HG02759 (cell line): ENCODE results near the gene BAZ2A.
"Not testable (repeated sequence)": the region's sequence is repeated elsewhere in the genome, so short reads cannot be mapped to it uniquely, and the experiment has no call there.

Experiments
- ATAC-seq: cut with Tn5 transposase; IDR thresholded peaks from one replicate; pipeline ENCODE4 v1.9.1; 2021; ENCODE audit warnings: mild to moderate bottlenecking, moderate library complexity; ENCODE audit not compliant: unreplicated experiment

The BAZ2A gene

DNA sequence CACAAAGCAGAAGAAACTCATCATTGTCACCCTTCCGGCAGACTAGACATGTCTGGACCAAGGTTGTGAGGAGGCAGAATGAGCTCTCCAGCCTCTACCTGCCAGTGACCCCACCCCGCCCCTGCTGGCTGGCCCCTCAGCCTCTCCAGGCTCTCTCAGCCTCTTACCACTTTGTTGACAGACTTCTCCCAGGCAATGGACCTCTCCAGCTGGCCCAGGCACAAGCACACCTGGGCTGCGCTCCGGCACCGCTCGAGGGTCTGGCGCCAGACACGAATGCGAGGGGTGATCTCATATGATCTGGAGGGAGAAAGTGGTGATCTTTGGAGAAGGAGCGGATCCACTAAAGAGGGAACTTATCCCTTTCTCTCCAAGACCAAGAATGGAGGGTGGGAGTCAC lies 30.3 kb downstream of the BAZ2A start:
- no peak for ATAC-seq

DNA sequence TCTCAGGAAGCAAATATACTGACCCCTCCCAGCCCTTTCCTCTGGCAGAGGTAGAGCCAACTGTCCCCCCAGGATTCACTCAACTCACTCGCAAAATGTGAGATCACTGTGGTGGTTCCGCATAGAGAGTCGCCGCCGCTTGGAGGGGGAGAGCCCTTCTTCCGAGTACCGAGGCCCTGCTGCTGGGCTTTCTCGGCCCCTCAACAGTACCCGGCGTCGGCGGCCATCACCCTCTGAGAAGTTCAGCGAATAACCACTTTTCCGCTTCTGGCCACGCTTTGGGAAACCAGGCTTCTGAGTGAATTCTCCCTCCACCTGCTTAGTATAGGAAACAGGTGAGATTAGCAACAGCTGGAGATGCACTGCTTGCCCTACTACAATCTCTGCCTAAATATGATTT lies 31.1 kb downstream of the BAZ2A start:
- no peak for ATAC-seq

DNA sequence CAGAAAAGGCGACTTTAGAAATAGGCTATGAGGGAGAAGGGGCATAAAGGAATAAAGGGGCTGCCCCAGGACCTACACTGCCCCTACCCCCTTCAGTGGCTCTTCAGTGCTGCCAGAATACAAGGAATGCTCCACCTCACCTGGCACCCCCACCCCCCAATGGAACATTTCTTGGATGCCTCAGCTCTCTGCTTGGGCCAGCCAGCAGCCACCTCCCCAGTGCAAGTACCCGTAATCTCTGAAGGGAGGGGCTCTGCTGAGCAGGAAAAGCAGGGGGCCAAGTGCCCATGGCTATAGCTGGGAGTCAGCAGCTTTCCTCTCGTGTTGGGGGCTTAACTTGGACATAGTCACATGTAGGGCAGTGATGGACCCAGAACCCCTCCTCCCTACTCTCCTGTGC lies 33.3 kb downstream of the BAZ2A start:
- ATAC-seq, result no peak

DNA sequence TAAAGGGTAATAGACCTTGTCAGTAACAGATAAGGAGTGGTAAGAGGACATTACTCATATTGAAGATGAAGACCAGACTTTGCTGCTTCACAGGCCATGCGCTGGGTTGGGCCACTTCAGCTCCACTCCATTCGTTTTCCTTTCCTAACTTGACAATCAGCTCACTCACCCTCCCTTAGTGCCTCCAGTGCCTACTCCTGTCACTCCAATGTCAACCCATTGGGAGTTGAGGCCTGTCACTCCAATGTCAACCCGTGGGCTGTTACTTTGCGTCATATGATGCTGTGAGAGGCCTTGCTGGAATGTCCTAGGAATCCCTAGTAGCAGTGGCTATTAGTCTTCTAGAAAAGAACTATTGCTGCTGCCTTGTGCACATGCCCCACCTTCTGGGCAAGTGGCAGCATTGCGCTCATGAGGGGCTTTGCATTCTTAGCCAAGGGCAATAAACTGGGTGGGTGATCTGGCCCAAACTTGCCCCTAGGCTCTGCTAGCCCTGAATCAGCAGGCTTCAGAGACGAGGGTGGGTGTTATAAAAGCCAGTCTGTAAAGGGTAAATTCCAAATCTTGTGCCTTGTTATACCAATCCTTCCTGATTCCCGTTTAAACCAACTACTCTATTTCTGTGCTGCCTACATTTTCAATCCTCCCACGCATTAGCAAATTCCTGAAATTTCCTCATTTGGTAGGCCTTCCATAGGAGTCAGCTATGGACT lies 36.1 kb downstream of the BAZ2A start:
- peak; percentile 42 for ATAC-seq

DNA sequence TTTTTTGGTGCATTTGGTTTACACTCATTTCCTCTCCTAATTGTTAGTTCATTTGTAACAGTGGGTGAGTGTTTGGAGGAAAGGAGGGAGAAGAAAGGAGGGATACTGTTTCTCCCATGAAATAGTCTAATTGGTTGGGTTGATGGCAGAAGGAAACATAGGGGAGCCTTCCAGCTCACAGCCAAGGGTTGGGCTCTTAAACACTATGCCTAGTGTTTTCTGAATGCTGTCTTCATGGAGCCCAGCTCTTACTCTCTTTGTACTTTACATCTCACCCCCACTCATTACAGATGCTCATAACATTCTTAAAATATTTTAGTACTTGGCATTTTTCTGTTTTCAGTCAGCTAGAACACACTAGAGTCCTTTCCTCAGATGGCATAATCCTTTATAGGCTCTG lies 38.2 kb downstream of the BAZ2A start:
- ATAC-seq, result no peak

DNA sequence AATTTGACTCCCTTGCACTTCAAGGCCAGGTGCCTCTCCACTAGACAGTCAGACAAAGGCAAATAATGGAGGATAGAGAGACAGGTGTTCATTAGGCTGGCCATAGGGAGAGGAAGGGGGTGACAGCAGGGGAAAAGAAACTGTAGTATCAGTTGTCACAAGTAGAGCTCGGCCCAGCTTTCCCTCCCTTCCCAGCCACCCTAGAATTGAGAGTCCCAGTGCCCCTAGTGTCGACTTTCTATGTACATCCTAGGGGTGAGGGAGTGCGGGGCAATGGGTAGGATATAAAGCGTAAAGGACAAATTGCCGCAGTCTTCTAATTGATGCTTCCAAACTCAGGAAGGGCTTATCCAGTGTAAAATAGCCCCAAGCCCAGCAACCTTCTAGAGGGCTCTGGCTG lies 39.0 kb downstream of the BAZ2A start:
- no peak for ATAC-seq

DNA sequence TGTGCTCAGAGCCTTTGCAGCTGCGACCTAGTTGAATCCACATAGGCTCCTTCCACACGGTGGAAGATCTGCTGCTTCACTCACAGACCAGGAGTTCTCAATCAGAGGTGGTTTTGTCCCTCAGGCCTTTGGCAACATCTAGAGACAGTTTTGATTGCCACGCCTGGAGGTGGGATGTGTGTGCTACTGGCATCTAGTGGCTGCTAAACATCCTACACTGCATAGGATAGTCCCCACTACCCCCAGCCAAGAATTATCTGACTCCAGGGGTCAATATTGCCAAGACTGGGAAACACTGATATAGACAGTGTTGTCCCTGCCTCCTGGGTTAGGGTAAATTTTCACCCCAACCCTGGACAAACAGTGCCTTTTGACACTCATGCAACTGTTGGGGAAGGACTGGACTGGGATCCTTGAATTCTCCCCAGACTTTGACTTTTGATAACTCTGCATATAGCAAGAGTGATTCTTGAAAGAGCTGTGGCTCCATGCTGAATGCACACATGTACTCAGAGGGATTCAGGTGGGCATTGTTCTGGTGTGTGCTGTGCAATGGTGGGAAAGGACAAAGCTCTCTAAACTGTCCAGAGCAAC lies 39.8 kb downstream of the BAZ2A start:
- ATAC-seq, result peak; percentile 47

DNA sequence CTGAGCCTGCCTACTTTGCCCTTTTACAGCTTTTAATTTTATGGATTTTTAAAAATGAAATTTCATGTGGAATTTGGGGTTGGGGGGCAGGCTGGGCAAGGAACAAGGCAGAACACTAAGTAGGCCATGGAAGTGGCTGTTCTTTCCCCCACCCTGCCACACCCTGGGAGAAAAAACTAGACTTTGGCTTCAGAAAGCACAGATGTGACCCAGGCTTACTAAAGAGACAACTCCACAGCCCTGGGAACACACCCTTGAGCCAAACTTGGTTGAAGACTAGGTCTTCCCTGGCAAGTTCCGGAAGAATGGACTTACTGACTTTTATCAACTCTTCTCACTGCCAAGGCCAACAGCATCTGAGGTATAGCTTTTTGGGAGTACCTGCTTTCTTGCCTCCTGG lies 40.3 kb downstream of the BAZ2A start:
- ATAC-seq, result no peak

DNA sequence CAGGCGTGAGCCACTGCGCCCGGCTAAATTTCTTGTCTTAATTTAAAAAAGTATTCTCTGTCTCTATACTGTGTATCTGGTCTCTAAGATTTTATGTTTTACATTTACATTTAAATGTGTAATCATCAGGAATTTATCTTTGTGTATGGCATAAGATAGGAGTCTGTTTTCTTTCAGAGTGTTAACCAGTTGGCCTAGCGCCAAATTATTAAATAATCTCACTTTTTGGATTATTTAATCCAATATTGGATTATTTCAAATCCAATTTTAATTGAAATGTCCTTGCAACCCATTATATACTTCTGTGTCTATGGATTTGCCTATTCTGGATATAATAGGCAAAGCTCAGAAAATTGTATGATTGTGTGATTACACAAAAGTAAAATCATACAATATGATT lies 45.0 kb downstream of the BAZ2A start:
- no peak for ATAC-seq

DNA sequence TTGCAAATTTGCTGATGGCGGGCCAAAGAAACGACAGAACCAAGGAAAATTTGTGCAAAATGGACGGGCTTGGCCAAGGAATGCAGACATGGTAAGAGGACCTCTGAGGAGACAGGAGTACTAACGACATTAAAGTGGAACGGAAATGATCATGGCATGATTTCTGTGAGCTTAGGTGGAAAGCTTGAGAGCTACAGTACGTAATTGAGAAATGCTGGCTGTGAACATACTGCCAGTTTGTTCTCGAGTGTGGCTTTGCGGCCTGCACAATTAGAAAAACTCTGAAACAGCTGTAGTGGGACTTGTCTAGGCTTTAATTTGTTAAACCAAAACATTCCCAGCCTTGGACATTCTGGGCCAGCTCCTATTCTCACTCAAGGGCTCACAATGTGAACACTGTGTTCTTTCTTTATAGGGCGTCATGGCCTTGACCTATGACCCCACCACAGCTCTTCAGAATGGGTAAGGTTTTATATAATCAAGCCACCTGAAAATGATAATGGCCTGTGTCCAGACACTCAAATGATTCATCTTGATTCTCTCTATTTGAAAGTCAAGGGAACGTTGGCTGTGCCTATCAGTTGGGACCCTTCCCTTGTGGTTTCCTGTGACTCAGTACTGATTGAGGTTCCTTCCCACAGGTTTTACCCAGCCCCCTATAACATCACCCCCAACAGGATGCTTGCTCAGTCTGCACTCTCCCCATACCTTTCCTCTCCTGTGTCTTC lies 48.5 kb downstream of the BAZ2A start:
- no peak for ATAC-seq

DNA sequence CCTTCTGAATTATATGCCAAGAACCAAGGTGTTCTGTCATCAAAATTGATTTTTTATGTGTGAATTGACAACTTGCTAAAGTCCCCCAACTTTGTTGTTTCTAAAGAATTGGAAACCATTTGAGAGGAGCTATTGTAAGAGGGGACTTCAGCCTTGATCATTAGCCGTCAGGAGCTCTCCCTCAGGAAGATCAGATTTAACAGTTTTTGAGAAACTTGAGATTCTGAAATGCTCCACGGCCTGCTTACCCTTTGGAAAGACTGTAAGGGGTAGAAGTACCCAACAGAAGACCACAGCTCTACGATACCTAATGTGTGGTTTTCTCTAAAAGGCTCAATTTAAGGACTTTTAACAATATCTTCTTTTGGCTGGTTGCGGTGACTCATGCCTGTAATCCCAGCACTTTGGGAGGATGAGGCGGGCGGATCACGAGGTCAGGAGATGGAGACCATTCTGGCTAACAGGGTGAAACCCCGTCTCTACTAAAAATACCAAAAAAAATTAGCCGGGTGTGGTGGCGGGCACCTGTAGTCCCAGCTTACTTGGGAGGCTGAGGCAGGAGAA lies 51.1 kb downstream of the BAZ2A start:
- no peak for ATAC-seq

DNA sequence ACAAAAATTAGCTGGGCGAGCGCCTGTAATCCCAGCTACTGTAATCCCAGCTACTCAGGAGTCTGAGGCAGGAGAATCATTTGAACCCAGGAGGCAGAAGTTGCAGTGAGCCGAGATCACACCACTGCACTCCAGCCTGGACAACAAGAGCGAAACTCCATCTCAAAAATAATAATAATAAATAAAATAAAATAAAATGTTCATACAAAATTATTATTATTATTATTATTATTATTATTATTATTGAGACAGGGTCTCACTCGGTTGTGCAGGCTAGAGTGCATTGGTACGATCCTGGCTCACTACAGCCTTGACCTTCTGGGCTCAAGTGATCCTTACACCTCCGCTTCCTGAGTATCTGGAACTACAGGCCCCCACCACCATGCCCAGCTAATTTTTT lies 52.9 kb downstream of the BAZ2A start:
- not testable (repeated sequence) for ATAC-seq

DNA sequence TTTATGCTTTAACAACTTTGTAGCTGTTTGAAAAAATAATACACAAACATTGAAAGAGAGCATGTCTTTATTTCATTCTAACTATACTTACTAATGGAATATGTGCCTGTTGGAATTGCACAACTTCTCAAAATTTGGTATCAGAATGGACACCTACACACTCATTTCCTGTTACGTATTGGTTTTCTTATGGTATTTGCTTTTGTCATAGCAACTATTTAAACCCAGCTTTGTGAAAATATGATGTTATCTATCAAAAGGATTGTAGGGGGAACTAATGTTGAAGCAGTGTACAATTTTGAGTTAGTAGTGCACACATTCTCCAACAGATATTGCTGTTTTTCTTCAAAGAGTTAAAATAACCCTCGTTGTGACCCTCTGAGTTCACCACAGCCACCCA lies 55.9 kb downstream of the BAZ2A start:
- ATAC-seq, result no peak

DNA sequence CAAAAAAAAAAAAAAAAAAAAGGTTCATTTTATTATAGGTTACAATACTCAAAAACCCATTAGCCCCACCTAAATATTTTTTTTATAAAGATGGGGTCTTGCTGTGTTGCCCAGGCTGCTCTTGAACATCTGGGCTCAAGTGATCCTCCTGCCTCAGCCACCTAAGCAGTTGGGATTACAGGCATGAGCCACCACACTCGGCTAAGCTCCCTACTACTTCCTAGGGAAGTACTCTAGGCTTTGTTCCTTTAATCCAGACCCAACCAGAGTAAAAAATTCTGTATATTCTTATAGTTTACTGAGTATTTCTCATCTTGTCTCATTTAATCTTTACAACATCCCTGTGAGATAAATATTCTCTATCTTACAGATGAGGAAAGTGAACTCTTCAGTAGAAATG lies 57.8 kb downstream of the BAZ2A start:
- no peak for ATAC-seq

DNA sequence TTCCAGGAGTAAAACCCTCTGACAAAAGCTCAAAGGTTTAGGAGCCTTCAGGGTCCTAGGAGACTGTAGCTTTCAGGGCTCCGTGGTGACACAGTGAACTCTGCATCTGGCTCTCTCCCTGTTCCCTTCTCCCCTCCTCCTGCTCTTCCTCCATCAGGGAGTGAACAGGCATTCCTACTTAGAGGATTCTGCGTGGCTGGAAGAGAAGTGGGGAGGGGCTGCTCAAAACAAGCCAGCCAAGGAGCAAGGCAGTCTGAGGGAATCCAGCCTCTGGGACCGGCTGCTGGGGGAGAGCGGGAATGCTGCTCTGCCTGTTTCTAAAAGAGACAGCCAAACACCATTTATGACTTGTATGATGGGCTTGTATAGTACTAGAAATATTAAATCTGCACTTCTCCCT lies 59.0 kb downstream of the BAZ2A start:
- ATAC-seq, result no peak

DNA sequence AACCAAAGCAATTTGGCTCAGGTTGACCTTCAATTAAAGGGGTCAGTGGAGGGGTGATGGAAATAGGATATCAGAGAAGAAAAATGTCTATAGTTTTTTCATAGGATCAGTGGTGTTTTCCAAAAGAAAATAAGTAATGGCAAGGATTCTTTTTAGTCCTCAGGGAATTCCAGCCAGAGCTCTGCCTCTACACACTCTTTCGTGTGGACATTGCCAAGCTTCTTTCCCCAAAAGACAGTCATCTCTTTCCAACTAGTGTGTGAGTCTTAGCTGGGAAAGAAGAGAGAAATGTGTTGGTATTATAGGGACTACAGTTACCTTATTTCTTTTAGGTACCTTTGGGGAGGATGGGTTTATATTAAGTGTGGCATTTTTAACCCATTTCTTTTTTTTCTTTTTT lies 62.0 kb downstream of the BAZ2A start:
- ATAC-seq, result no peak

DNA sequence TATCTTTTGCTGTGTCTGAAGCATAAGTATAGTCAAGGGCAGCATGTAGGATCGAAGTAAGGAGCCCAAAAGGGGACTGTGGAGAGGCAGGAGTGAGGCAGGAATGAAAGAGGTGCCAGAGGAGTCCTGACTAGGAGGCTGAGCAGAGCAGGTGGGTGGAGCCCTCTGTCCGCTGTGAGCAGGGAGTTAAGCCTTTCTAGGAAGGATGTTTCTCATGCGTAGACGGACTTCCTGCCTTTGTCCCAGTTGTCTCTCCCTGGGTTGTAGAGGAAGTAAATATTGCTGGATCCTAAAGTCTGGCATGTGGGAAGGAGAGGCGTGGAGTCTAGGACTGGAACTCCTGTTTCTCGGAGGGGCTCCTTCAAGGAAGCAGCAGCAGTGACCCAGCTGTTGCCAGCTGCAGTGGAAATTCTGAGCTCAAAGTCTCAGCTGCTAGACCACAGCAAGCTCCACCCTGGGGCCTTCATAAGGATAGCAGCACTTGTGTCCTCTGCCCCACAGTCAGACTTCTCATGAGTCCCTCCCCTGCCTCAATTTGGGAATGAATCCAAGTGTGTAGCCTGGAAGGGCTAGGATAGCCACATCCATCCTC lies 64.5 kb downstream of the BAZ2A start:
- peak; percentile 59 for ATAC-seq

DNA sequence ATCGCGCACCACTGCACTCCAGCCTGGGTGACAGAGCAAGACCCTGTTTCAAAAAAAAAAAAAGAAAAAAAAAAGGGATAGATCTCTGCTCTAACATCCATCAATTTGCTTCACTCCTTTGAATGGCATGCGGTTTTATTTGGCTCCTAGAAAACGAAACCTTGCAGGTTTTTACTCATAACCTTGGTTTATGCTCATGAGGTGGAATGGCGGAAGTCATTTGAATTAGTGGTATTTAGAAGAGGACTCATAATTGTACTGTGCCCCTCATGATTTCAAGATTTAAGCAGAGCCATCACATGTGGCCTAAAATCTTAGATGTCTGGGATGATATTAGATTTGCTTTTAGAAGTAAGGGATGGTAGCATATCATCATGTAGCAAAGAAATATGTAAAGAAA lies 79.1 kb downstream of the BAZ2A start:
- ATAC-seq, result no peak

DNA sequence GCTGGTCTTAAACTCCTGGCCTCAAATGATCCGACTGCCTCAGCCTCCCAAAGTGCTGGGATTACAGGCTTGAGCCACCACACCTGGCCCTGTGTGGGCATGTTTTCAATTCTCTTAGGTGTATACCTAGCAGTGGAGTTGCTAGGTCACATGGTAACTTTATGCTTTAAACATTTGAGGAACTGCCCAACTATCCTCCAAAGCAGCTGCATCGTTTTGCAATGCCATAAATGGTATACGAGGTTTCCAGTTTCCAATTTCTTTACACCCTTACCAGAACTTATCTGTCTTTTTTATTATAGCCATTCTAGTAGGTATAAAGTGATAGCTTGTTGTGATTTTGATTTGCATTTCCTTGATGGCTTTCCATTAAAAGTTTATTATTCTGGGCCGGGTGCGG lies 83.4 kb downstream of the BAZ2A start:
- ATAC-seq, result no peak
